DMS79 treated with DMSO at 0.1 percent for 48 hours (cell line): ENCODE results near the gene VPS13A.
"Not testable (repeated sequence)": the region's sequence is repeated elsewhere in the genome, so short reads cannot be mapped to it uniquely, and the experiment has no call there.

Experiments used
- DNase-seq: peaks from one replicate; lab custom pipeline; 2025; lab: John Stamatoyannopoulos, UW

Gene VPS13A

DNA sequence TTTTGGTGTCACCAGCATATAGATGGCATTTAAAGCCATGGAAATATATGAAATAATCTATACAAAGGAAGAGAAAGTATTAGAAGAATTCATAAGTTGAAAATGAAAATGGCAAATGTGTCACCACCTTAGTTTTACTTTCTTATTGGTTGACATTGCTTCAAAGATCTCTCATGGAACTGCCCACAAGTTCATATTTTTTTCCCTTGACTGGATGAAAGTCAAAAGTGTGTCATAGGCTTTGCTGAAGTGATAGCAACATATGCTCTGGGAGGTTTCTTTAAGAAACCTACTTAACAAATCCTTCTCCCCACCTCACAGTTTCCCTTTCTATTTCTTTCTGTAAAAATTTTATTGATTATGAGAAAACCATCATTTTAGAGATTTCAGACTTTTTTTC lies 127.2 kb downstream of the VPS13A start:
- DNase-seq, result no peak

- no peak for DNase-seq
Observed at GRCh38 chr9:77305622-77306400, 128.5 kb downstream of the VPS13A start.

GRCh38 chr9:77307166-77307565 lies 129.8 kb downstream of the VPS13A start:
- DNase-seq, result no peak

- DNase-seq, result no peak
Observed at GRCh38 chr9:77316058-77316457, 138.7 kb downstream of the VPS13A start.

GRCh38 chr9:77325058-77325457 lies 147.7 kb downstream of the VPS13A start:
- DNase-seq, result no peak

GRCh38 chr9:77328102-77328501 lies 150.8 kb downstream of the VPS13A start:
- DNase-seq, result no peak

- no peak for DNase-seq
Observed at GRCh38 chr9:77370064-77370463, 192.7 kb downstream of the VPS13A start.

DNA sequence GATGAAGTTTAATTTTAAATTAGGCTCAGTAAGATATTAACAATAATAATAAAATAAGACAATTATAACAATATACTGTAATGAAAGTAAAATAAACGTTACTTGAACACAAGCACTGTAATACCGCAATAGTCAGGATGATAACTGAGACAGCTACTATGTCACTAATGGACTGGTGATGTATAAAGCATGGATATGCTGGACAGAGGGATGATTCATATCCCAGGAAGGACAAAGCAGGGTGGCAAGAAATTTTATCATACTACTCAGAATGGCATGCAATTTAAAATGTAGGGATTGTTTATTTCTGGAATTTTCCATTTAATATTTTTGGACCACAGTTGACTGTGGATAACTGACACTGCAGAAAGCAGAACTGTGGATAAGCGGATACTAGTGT lies 196.9 kb downstream of the VPS13A start:
- no peak for DNase-seq

GRCh38 chr9:77375956-77376532 lies 198.7 kb downstream of the VPS13A start:
- no peak for DNase-seq

DNA sequence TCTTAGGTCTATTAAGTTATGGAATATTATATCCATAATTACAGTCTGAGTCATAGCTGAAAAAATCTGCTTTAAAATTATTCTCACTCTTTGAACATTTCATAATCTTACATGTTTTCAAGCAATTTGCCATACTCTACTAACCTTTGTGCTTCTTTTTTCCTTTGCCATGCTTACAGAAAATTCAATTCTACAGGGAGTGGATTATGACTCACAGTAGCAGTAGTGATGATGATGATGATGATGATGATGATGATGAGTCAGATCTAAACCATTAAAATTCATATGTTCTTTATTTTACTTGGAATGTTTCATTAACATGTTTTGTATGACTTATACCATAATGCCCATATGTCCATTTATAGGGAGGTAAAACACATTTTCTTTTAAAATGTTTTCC lies 207.1 kb downstream of the VPS13A start:
- no peak for DNase-seq

DNA sequence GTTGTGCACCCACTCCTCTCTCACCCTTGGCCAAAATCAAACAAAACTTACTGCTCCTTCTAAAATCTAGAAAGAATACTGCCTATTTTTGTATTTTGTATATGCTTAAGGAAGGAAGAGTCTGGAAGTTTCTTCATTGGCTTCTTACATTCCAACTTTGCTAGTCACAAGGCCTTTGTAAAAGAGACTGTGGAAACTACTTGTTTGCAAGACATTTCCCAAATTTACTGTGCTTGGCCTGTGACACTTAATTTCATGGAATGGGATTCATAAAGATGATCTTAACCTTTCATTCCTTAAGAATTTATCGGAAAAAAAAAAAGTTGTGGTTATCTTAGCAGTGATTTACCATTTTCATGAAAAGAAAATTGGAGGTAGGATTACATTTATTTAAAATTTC lies 208.9 kb downstream of the VPS13A start:
- no peak for DNase-seq

DNA sequence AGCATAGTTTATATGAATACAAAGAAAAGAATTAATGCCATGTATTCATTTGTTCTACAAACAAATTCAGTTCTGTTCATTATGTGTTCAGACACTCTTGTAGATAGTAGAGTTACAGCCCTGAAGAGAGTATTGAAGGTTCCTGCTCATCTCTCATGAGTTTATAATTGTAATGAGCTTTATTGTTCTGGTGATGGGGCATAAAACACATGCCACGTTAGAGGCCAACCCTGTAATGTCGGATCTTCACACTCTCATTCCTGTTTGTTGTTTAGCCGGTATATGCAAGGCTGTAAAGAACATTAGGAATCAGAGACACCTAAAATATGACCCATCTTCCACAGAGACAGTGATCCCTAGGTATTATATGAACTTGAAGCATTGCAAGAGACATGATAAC lies 214.5 kb downstream of the VPS13A start:
- DNase-seq, result no peak

GRCh38 chr9:77392328-77392727 lies 215.0 kb downstream of the VPS13A start:
- DNase-seq, result no peak

DNA sequence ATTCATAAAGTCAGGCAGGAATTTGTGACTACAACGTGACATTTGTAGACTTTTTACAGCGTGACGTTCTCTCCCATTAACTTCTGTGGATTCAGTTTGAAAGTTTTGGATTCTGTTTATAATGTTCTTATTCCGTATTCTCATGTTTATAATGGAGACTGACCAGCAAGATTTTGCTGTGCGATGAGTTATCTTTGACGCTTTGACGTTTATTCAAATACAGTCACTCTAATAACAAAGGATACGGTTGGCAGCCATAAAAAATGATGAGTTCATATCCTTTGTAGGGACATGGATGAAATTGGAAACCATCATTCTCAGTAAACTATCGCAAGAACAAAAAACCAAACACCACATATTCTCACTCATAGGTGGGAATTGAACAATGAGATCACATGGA lies 221.2 kb downstream of the VPS13A start:
- DNase-seq, result not testable (repeated sequence)

- no peak for DNase-seq
Observed at GRCh38 chr9:77399964-77400363, 222.6 kb downstream of the VPS13A start.

DNA sequence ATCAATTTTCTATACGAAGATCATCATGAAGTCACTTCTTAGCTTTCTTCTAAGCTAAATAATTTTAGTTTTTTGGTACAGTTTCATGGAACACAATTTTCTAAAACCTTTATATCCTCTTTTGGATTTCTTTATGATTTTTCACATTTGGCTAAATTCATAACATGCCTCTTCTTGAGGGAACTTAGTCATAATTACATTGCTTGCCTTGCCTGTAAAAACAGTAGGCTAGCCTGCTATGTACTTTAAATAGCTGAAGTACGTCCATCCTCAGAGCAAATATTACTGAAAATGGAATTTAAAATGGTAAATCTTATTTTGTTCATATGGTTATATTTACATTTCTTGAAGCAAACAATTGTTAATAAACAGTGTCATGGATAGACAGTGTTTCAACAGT lies 225.0 kb downstream of the VPS13A start:
- DNase-seq, result no peak

- DNase-seq, result no peak
Observed at GRCh38 chr9:77403239-77403638, 225.9 kb downstream of the VPS13A start.

DNA sequence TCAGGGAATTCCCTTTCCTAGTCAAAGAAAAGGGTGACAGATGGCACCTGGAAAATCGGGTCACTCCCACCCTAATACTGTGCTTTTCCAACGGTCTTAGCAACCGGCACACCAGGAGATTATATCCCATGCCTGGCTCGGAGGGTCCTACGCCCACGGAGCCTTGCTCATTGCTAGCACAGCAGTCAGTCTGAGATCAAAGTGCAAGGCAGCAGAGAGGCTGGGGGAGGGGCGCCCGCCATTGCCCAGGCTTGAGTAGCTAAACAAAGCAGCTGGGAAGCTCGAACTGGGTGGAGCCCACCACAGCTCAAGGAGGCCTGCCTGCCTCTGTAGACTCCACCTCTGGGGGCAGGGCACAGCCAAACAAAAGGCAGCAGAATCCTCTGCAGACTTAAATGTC lies 231.2 kb downstream of the VPS13A start:
- DNase-seq, result not testable (repeated sequence)

GRCh38 chr9:77417566-77417965 lies 240.2 kb downstream of the VPS13A start:
- DNase-seq, result no peak

DNA sequence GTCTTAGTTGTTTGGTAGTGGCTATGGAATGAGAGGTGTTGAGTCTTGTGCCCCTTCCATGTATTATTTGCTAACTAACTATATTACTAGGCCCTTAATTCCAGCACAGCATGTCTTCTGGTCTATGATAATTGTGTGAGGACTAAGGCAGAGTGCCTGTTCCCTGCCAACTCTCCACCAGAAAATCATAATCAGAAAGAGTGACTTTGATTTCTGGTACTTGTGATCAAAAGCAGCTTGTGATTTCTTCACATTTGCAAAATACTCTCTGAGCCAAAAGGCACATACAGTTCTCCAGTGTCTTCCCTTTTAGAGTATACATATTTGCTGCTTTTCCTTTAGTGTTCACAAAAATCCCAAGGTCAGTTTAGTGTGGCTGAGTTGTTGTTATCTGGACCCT lies 240.9 kb downstream of the VPS13A start:
- DNase-seq, result no peak

DNA sequence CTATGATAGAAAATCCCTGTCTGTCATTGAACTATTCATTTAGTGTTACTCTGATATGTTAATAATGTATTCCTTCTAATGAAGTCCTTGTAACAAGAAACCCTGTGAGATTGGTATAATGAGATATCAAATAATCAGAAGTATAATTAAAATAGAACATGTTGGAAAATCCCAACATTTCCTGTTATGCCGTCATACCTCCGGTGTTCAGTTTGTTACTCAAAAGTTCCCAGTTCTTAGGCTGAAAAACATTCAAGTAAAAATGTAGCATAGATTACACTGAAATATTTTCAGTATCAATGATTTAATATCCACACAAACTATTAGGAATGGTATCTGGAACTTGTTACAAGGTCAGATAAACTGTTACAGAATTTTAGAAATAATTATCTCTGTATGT lies 243.3 kb downstream of the VPS13A start:
- DNase-seq, result no peak

DNA sequence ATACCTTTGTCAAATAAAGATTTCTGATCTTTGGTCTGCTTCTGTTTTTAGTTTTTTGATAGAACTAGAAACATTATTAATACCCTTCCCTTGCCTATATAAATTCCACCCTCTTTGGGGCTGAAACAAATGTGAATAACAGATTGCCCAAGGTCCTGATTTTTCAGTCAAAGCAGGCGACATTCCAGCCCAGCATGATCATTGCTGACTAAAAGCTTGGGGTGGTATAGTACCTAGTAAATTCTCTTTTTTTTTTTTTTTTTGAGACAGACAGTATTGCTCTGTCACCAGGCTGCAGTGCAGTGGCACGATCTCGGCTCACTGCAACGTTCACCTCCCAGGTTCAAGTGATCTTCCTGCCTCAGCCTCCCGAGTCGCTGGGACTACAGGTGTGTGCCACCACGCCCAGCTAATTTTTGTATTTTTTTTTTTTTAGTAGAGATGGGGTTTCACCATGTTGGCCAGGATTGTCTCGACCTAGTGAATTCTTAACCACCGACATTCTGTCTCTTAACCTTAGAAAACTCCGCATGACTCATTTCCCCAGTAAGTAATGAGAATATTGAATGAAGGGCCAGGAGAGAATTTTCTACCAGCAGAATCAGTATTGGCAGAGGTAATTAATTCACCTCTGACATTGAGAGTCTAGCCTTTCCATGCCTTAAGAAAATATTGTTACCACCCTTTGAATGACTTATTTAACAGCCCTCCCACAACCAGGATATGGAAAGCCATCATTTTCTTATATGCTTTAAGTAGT lies 244.4 kb downstream of the VPS13A start:
- no peak for DNase-seq

DNA sequence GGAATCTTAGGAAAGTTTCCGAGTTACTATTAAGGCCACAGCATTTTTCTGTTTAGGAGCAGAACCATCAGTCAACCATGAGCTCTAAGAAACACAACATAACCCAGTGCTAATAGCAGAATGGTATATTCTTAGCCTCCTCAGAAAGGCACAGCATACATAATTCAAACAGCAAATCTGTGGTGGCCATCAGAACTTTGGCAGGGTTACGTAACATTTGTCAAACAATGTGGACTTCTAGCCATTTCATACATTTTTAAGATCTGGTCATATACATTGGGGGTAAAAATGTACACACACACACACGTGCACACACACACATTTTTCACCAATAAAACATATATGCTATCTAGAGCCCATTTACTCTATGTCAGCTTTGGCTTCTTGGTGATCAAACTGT lies 245.6 kb downstream of the VPS13A start:
- DNase-seq, result no peak
